T-helper 1 cell treated with Interleukin-12 subunit alpha and Interleukin-12 subunit beta and Interleukin-4 antibody, amounts not matched to agents 30 ng/mL and 1 ng/mL, for 36 hours (primary cell): ENCODE data around the gene NPAS2. TPM values are rescaled to one million over a fixed set of nuclear protein-coding genes. Genes with fewer than 3 reads are reported as not detected.

ENCODE experiments used
- intact Hi-C: fragments of 100-400 bp; cut with micrococcal nuclease; formaldehyde crosslinking; loops from one replicate; pipeline ENCODE4 v1.15.1; 2024
- total RNA-seq: library from RNA; stranded (reverse); gene quantifications from 2 replicates; pipeline ENCODE4 v1.2.3, GENCODE V29; 2022

The NPAS2 gene
- total RNA-seq, 1 donor from 2014 or later, result 1.5 TPM

- intact Hi-C loops, result no loop called here
These were observed 218.7 kb downstream of the NPAS2 start for GRCh38 chr2:101038455-101039255.

GRCh38 chr2:101040072-101040471, 220.1 kb downstream of the NPAS2 start:
- intact Hi-C loops, result no loop called here

- intact Hi-C loops, result no loop called here
These were observed 220.8 kb downstream of the NPAS2 start for GRCh38 chr2:101040761-101041160.

GRCh38 chr2:101041413-101041812, 221.5 kb downstream of the NPAS2 start:
- intact Hi-C loops, result no loop called here

GRCh38 chr2:101045330-101045729, 225.4 kb downstream of the NPAS2 start:
- intact Hi-C loops, result no loop called here

Other genes with a start within 250 kb of the NPAS2 start
- 914 and 930 TPM in 2 replicates for gene RPL31, start 182.2 kb downstream of the NPAS2 start, total RNA-seq